ENCODE measurements around the gene RMND5A.
A peak's percentile ranks its signal among the peaks of the same experiment; 100 is the strongest.

Gene RMND5A

DNA sequence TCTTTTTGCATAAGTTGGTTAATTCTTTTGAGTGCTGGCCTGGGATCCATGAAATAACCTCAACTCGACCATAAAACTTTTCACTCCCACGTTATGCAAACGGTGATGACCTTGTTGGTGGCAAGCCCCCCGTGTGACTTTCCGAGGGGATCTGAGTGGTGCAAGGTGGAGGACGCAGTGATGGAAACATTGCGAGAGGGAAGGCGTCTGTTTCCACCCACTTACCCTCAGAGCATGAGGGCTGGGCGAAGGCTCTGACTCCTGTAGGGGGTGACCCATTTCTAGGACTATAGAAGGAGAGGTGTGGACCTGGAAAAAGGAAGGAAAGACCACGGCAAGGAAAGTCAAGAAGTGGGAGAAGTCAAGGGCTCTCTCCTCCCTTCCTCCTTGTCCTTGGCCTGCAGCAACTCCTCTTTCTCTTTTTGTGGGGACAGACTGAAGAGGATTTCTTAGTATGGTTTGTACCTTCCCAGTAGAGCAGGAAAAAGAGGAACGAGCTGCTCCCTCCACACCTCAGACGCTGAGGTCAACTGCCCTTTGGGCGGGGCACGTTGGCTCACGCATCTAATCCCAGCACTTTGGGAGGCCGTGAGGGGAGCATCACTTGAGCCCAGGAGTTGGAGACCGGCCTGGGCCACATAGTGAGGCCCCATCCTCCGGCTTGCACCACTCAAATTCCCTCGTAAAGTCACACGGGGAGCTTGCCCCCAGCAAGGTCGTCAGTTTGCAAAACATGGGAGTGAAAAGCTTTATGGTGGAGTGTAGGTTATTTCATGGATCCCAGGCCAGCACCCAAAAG, 86.2 kb downstream of the RMND5A start:
- H3K27me3 ChIP-seq (ENCODE audit: control insufficient read depth, insufficient read depth, low read length): peaks cover 36% of the 10 kb centered on the region

DNA sequence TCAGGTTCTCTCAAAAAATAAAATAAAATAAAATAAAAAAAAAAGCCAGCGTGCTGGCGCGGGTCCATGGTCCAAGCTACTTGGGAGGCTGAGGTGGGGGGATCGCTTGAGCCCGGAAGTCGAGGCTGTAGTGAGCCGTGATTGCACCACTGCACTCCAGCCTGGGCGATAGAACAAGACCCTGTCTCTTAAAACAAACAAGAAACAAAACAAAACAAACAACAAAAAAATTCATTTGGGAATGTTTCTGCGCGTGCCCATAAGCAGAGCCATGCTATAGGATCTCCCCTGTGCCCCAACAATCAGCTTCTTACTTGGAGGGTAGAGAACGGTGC, 87.0 kb downstream of the RMND5A start:
- peaks cover 14% of the 10 kb centered on the region for H3K4me1 ChIP-seq (ENCODE audit: control insufficient read depth, insufficient read depth, low read length)
- H3K4me2 ChIP-seq (ENCODE audit: low read length): peak overlapping the region; percentile 81
- no peaks in the 10 kb centered on the region for H3K9me3 ChIP-seq (replicated peaks; ENCODE audit: low read length)
- H3K4me3 ChIP-seq (ENCODE audit: low read length): peak overlapping the region; percentile 61
- no peak overlapping the region for H3K9ac ChIP-seq (ENCODE audit: low read depth, low read length)
- no peaks in the 10 kb centered on the region for H3K36me3 ChIP-seq (ENCODE audit: insufficient read depth, low read length)
- peaks cover 44% of the 10 kb centered on the region for H3K27me3 ChIP-seq (ENCODE audit: control insufficient read depth, insufficient read depth, low read length)

More for the DNA sequence above, 86.2 kb downstream of the RMND5A start:
- no peak overlapping the region for H3K4me3 ChIP-seq (ENCODE audit: low read length)
- H3K4me2 ChIP-seq (ENCODE audit: low read length): no peak overlapping the region
- no peaks in the 10 kb centered on the region for H3K36me3 ChIP-seq (ENCODE audit: insufficient read depth, low read length)
- H3K9ac ChIP-seq (ENCODE audit: low read depth, low read length): no peak overlapping the region
- peaks cover 14% of the 10 kb centered on the region for H3K4me1 ChIP-seq (ENCODE audit: control insufficient read depth, insufficient read depth, low read length)
- H3K9me3 ChIP-seq (replicated peaks; ENCODE audit: low read length): no peaks in the 10 kb centered on the region

DNA sequence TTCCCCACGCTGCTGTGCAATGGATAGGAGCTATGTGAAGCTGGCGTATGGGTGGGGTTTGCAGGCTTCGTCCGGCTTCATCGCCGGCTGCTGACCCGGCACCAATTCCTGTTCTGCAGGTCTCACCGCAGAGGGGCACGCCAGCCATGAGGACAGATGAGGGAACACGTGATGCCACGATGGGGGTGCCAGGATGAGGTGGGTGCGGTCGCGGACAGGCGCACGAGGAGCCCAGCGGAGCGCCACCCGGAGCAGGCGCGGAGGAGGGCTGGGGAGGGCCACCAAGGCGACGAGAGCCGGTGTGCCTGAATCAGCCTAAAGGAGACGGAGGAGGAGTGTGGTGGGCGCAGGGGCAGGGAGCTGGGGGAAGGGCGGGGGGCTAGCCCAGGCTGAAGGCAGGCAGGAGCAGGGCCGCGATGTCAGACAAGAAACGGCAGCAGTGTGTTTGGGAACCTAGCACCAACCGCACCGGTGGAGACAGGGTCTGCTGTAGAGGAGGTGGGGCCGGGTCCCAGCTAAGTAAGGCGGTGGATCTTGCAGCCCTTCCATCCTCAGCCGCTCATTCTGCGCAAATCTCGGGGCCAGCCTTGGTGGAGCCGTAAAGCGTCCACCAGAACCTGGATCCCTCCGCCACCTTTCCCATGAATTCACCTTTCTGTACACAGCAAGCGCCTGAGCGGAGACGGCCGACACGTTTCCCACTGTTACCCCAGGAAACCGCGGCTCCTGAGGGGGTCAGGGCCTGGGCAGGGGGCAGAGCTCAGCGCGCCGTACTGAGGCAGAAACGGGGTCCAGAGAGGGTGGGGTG, 87.6 kb downstream of the RMND5A start:
- Histone ChIP-seq H3K4me2 (ENCODE audit: low read length) (peak overlapping the region; percentile 81), H3K36me3 (ENCODE audit: insufficient read depth, low read length) (no peaks in the 10 kb centered on the region), H3K27me3 (ENCODE audit: control insufficient read depth, insufficient read depth, low read length) (peaks cover 50% of the 10 kb centered on the region), H3K9me3 (replicated peaks; ENCODE audit: low read length) (no peaks in the 10 kb centered on the region), H3K4me3 (ENCODE audit: low read length) (peak overlapping the region; percentile 61), H3K4me1 (ENCODE audit: control insufficient read depth, insufficient read depth, low read length) (peaks cover 14% of the 10 kb centered on the region), H3K9ac (ENCODE audit: low read depth, low read length) (no peak overlapping the region)

DNA sequence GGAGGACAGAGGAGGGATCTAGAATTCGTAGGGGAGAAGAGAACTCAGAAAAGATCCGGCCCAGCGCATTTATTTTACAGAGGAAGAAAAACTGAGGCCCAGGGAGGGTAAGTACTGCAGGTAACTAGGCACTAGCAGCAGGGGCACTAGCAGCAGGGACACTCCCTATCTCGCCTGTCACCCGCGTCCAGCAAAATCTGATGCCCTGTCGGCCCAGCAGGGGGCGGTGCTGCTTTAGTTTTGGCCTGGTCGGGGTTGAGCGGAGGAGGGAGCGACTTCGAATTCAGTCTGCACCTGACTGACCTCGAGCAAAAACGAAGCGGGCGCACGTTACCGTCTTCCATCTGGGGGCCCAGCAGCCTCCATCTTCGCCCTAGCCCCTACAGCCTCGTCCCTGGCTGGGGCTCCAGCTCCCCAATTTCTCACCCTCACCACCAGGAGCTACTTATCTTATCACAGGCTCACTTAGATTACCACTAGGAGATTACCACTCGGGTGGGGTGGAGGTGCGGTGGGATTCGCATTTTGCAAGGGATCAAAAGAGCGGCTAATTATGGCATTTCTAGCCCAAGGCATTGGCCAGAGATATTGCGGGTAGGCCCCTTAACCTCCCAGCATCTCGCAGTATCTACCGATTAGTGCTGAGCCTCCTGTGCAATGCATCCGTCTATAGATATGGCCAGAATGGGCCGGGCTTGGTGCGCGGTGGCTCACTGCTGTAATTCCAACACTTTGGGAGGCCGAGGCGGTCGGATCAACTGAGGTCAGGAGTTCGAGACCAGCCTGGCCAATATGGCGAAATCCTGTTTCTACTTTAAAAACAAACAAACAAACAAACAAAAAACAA, 88.4 kb downstream of the RMND5A start:
- H3K36me3 ChIP-seq (ENCODE audit: insufficient read depth, low read length): no peaks in the 10 kb centered on the region
- no peak overlapping the region for H3K9ac ChIP-seq (ENCODE audit: low read depth, low read length)
- H3K9me3 ChIP-seq (replicated peaks; ENCODE audit: low read length): no peaks in the 10 kb centered on the region
- H3K27me3 ChIP-seq (ENCODE audit: control insufficient read depth, insufficient read depth, low read length): peaks cover 58% of the 10 kb centered on the region
- peak overlapping the region; percentile 81 for H3K4me2 ChIP-seq (ENCODE audit: low read length)
- peak overlapping the region; percentile 61 for H3K4me3 ChIP-seq (ENCODE audit: low read length)
- peaks cover 14% of the 10 kb centered on the region for H3K4me1 ChIP-seq (ENCODE audit: control insufficient read depth, insufficient read depth, low read length)

DNA sequence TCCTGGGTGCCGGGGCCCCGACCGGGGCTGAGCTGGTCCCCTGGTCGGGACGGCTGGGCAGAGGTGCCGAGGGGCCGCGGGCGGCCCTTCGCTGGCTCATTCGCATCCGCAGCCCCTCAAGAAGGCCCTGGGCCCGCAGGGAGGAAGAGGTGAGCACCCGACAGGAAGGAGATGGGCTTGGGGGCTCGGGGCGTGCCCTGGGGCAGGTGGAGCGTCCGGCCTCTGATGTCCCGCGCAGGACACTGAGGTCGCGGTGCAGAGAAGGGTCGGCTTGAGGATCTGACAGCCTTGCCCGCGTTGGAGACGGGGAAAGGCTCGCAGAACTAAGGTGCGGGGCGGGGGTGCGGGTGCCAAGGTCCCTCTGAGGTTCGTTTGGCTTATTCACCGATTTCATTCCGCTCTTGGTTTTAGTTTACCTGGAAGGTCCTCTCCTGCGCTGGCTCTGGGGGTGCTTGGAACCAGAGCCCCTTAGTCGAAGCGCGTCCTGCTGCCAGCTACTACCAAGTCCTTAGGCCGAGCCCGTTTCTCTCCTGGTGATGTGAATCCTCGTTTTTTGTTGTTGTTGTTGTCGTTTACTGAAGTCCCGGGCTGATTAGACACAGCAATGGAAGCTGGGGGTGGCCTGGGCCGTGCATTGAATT, 89.5 kb downstream of the RMND5A start:
- Histone ChIP-seq H3K4me1 (ENCODE audit: control insufficient read depth, insufficient read depth, low read length) (peaks cover 14% of the 10 kb centered on the region), H3K4me2 (ENCODE audit: low read length) (no peak overlapping the region), H3K36me3 (ENCODE audit: insufficient read depth, low read length) (no peaks in the 10 kb centered on the region), H3K9me3 (replicated peaks; ENCODE audit: low read length) (no peaks in the 10 kb centered on the region), H3K9ac (ENCODE audit: low read depth, low read length) (no peak overlapping the region), H3K27me3 (ENCODE audit: control insufficient read depth, insufficient read depth, low read length) (peaks cover 61% of the 10 kb centered on the region), H3K4me3 (ENCODE audit: low read length) (no peak overlapping the region)

DNA sequence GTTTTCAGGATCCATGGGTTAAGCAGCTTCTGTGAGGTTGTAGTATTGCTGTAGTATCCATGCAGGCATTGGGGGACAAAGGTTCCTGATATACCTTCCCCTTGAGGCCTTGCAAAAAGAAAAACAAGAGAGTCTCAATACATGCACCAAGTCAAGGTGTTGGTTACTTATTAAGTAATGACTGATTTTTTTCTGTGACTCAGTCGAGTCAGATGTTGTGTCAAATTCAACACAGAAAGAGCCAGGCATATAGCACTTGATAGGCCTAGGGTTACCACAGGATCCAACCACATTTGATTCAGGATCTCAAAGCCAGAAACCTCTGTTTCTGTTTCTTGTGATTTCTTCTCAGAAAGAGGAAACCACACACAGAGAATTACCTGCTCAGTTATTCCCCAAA, 95.5 kb downstream of the RMND5A start:
- H3K4me2 ChIP-seq (ENCODE audit: low read length): no peak overlapping the region
- no peaks in the 10 kb centered on the region for H3K9me3 ChIP-seq (replicated peaks; ENCODE audit: low read length)
- no peaks in the 10 kb centered on the region for H3K4me1 ChIP-seq (ENCODE audit: control insufficient read depth, insufficient read depth, low read length)
- H3K9ac ChIP-seq (ENCODE audit: low read depth, low read length): no peak overlapping the region
- H3K4me3 ChIP-seq (ENCODE audit: low read length): no peak overlapping the region
- H3K36me3 ChIP-seq (ENCODE audit: insufficient read depth, low read length): no peaks in the 10 kb centered on the region
- peaks cover 65% of the 10 kb centered on the region for H3K27me3 ChIP-seq (ENCODE audit: control insufficient read depth, insufficient read depth, low read length)

DNA sequence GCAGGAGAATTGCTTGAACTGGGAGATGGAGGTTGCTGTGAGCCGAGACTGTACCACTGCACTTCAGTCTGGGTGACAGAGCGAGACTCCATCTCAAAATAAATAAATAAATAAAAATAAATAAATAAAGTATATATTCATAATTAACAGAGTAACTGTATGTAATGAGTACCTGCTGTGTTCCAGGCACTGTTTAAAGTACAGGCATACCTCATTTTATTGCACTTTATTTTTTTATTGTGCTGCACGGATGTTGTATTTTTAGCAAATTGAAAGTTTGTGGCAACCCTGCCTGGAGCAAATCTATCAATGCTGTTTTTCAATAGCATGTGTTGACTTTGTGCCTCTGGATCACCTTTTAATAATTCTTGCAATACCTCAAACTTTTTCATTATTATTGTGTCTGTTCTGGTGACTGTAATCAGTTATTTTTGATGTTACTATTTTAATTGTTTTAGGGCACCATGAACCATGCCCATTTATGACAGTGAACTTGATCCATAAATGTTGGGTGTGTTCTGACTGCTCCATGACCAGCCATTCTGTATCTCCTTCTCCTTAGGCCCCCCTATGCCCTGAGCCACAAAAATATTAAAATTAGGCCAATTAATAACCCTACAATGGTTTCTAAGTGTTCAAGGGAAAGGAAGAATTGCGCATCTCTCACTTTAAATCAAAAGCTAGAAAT, 98.2 kb downstream of the RMND5A start:
- Histone ChIP-seq H3K9me3 (replicated peaks; ENCODE audit: low read length) (no peaks in the 10 kb centered on the region), H3K4me2 (ENCODE audit: low read length) (no peak overlapping the region), H3K36me3 (ENCODE audit: insufficient read depth, low read length) (no peaks in the 10 kb centered on the region), H3K27me3 (ENCODE audit: control insufficient read depth, insufficient read depth, low read length) (peaks cover 45% of the 10 kb centered on the region), H3K9ac (ENCODE audit: low read depth, low read length) (no peak overlapping the region), H3K4me1 (ENCODE audit: control insufficient read depth, insufficient read depth, low read length) (no peaks in the 10 kb centered on the region), H3K4me3 (ENCODE audit: low read length) (no peak overlapping the region)

DNA sequence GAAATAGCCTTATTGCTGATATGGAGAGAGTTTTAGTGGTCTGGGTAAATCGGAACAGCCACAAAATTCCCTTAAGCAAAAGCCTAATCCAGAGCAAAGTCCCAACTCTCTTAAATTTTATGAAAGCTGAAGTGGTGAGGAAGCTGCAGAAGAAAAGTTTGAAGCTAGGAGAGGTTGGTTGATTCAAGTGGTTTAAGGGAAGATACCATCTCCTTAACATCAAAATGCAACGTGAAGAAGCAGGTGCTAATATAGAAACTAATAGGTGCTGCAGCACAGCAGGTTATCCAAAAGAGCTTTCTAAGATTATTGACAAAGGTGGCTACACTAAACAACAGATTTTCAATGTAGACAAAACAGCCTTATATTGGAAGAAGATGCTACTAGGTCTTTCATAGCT, 98.9 kb downstream of the RMND5A start:
- H3K27me3 ChIP-seq (ENCODE audit: control insufficient read depth, insufficient read depth, low read length): peaks cover 39% of the 10 kb centered on the region
- no peak overlapping the region for H3K9ac ChIP-seq (ENCODE audit: low read depth, low read length)
- H3K4me3 ChIP-seq (ENCODE audit: low read length): no peak overlapping the region
- no peaks in the 10 kb centered on the region for H3K9me3 ChIP-seq (replicated peaks; ENCODE audit: low read length)
- H3K4me1 ChIP-seq (ENCODE audit: control insufficient read depth, insufficient read depth, low read length): no peaks in the 10 kb centered on the region
- no peak overlapping the region for H3K4me2 ChIP-seq (ENCODE audit: low read length)
- H3K36me3 ChIP-seq (ENCODE audit: insufficient read depth, low read length): no peaks in the 10 kb centered on the region

DNA sequence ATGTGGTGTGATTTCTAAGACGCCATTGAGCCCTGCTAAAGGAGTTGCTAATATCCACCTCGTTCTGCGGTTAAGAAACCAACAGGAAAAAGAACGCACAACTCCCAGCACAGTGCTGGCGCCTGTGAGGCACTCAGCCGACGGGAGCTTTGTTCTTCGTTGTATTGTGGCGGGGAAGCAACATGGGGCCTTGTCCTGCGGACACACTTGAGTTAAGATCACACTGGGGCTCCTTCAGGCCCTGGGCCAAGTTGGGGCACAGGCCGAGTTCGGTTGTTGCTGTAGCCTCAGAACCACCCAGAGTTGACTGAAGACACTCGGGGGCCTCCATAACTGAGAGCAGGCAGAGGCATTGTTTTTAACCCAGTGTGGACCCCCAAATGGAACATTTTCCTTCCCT, 101.2 kb downstream of the RMND5A start:
- Histone ChIP-seq H3K9me3 (replicated peaks; ENCODE audit: low read length) (no peaks in the 10 kb centered on the region), H3K27me3 (ENCODE audit: control insufficient read depth, insufficient read depth, low read length) (peaks cover 40% of the 10 kb centered on the region), H3K4me3 (ENCODE audit: low read length) (no peak overlapping the region), H3K9ac (ENCODE audit: low read depth, low read length) (no peak overlapping the region), H3K36me3 (ENCODE audit: insufficient read depth, low read length) (no peaks in the 10 kb centered on the region), H3K4me1 (ENCODE audit: control insufficient read depth, insufficient read depth, low read length) (no peaks in the 10 kb centered on the region), H3K4me2 (ENCODE audit: low read length) (no peak overlapping the region)

DNA sequence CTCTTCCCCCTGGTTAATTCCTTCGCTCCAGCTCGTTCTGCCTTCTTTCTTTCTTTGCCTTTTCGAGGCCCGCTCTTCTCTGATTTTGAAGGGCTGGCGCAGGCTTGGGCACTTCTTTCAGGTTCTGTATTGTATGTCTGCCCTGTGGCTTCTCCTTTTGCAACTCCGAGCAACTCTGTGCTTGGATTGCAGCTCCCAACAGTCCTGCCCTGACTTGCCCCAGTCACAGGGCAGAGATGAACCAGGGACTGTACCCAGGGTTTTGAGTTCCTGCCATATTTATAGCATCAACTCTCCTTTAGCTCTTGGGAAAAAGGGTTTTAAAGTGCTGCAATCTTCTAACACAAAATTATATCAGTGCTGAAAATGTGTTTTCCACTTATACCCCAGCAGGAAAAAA, 101.8 kb downstream of the RMND5A start:
- peaks cover 36% of the 10 kb centered on the region for H3K27me3 ChIP-seq (ENCODE audit: control insufficient read depth, insufficient read depth, low read length)
- no peak overlapping the region for H3K4me3 ChIP-seq (ENCODE audit: low read length)
- H3K4me2 ChIP-seq (ENCODE audit: low read length): no peak overlapping the region
- H3K9ac ChIP-seq (ENCODE audit: low read depth, low read length): no peak overlapping the region
- H3K4me1 ChIP-seq (ENCODE audit: control insufficient read depth, insufficient read depth, low read length): no peaks in the 10 kb centered on the region
- H3K36me3 ChIP-seq (ENCODE audit: insufficient read depth, low read length): no peaks in the 10 kb centered on the region
- no peaks in the 10 kb centered on the region for H3K9me3 ChIP-seq (replicated peaks; ENCODE audit: low read length)

Data from skeletal muscle satellite cell (primary cell).